GM13976 (cell line): Measurements from ENCODE around the gene PTGER3.

Experiments used
- DNase-seq: peaks from one replicate; pipeline ENCODE4 v3.0.0; 2012; ENCODE audit warnings: low spot score
- CTCF ChIP-seq: IDR thresholded peaks from 2 replicates; pipeline ENCODE4 v1.5.1; 2012; ENCODE audit warnings: borderline replicate concordance, mild to moderate bottlenecking; ENCODE audit not compliant: insufficient read depth; ENCODE audit errors: extremely low read depth, missing control alignments, control extremely low read depth
- in situ Hi-C: fragments of 300-500 bp; cut with MboI; formaldehyde crosslinking; loops from one replicate; pipeline ENCODE4 v1.12.0; 2022; ENCODE audit warnings: low sequenced_read_pairs, mixed read lengths, inconsistent platforms; ENCODE audit not compliant: unreplicated experiment

Gene PTGER3

GRCh38 chr1:71041806-71042205 is 5.8 kb downstream of the PTGER3 start:
- no peak for TF ChIP-seq CTCF
- in situ Hi-C loops = loop anchor here (25.0 kb wide), 1 partner anchor 355 kb away; no protein-coding TSS in a partner anchor
- DNase-seq = no peak

GRCh38 chr1:71039661-71040262 is 7.9 kb downstream of the PTGER3 start:
- TF ChIP-seq CTCF = no peak
- in situ Hi-C loops = loop anchor here (25.0 kb wide), 1 partner anchor 352 kb away; no protein-coding TSS in a partner anchor
- no peak for DNase-seq

- no peak for TF ChIP-seq CTCF
- DNase-seq = no peak
- in situ Hi-C loops = loop anchor here (25.0 kb wide), 1 partner anchor 352 kb away; no protein-coding TSS in a partner anchor
These were observed 8.7 kb downstream of the PTGER3 start for GRCh38 chr1:71038942-71039341.

- in situ Hi-C loops = loop anchor here (25.0 kb wide), 1 partner anchor 351 kb away; no protein-coding TSS in a partner anchor
- no peak for DNase-seq
- no peak for TF ChIP-seq CTCF
These were observed 9.6 kb downstream of the PTGER3 start for GRCh38 chr1:71037829-71038620.

- DNase-seq = no peak
- in situ Hi-C loops = loop anchor here (25.0 kb wide), 1 partner anchor 350 kb away; no protein-coding TSS in a partner anchor
- no peak for TF ChIP-seq CTCF
These were observed 10.6 kb downstream of the PTGER3 start for GRCh38 chr1:71037066-71037465.

- no peak for TF ChIP-seq CTCF
- in situ Hi-C loops = loop anchor here (25.0 kb wide), 1 partner anchor 346 kb away; no protein-coding TSS in a partner anchor
- DNase-seq = no peak
These were observed 14.5 kb downstream of the PTGER3 start for GRCh38 chr1:71033136-71033535.
